Stimulated activated naive B cell treated with anti-CD40 and anti-IgM and Interleukin-4, amounts not matched to agents 10 μg/mL and 1 μg/mL and 100 μg/mL, for 72 hours (primary cell): Measurements from ENCODE around the gene ALDOC.

ENCODE experiments used
- ATAC-seq, 2 donors: fragments of 150-1000 bp; cut with Tn5 transposase; replicated peaks; 2 replicates each; pipeline ENCODE4 v1.10.0; 2021; ENCODE audit warnings: moderate library complexity in 1 of 2
- DNase-seq: peaks from one replicate; pipeline ENCODE4 v3.0.0; 2021
- H3K27ac Mint-ChIP-seq: one replicate; pipeline ENCODE4 v1.8.0; 2022; ENCODE audit warnings: mild to moderate bottlenecking, mixed read lengths
- H3K27me3 Mint-ChIP-seq, 2 donors: one replicate each; pipeline ENCODE4 v1.8.0; 2022; ENCODE audit warnings: mixed read lengths in 2 of 2
- H3K36me3 Mint-ChIP-seq, 2 donors: one replicate each; pipeline ENCODE4 v1.8.0; 2022; ENCODE audit warnings: mixed read lengths in 2 of 2, mild to moderate bottlenecking in 1 of 2
- H3K4me1 Mint-ChIP-seq, 2 donors: one replicate each; pipeline ENCODE4 v1.8.0; 2022; ENCODE audit warnings: mixed read lengths in 2 of 2, mild to moderate bottlenecking in 1 of 2
- H3K4me3 Mint-ChIP-seq, 2 donors: one replicate each; pipeline ENCODE4 v1.8.0; 2022; ENCODE audit warnings: mild to moderate bottlenecking in 2 of 2, mixed read lengths in 2 of 2, moderate library complexity in 1 of 2
- H3K9me3 Mint-ChIP-seq, 2 donors: one replicate each; pipeline ENCODE4 v1.8.0; 2022; ENCODE audit warnings: mixed read lengths in 2 of 2, mild to moderate bottlenecking in 1 of 2

Gene ALDOC

GRCh38 chr17:28541439-28541838 is 35.3 kb downstream of the ALDOC start:
- no peaks in the 10 kb centered on the region for H3K27me3 Mint-ChIP-seq
- no peak for DNase-seq

GRCh38 chr17:28540231-28540630 is 36.5 kb downstream of the ALDOC start:
- H3K4me3 Mint-ChIP-seq, result no peak overlapping the region
- no peak overlapping the region for H3K27ac Mint-ChIP-seq
- H3K27me3 Mint-ChIP-seq, result no peaks in the 10 kb centered on the region
- H3K36me3 Mint-ChIP-seq, result no peaks in the 10 kb centered on the region
- DNase-seq (no peak), ATAC-seq (no peak)
- H3K4me1 Mint-ChIP-seq, result peaks cover 0 to 6% of the 10 kb centered on the region in 2 donors
- H3K9me3 Mint-ChIP-seq, result no peaks in the 10 kb centered on the region

More at GRCh38 chr17:28541439-28541838, 35.3 kb downstream of the ALDOC start:
- H3K4me3 Mint-ChIP-seq, result no peak overlapping the region
- peak overlapping the region; percentile 62 for H3K27ac Mint-ChIP-seq
- H3K4me1 Mint-ChIP-seq, result peaks cover 6 to 8% of the 10 kb centered on the region in 2 donors
- H3K36me3 Mint-ChIP-seq, result peaks cover 4 to 8% of the 10 kb centered on the region in 2 donors
- no peak for ATAC-seq
- no peaks in the 10 kb centered on the region for H3K9me3 Mint-ChIP-seq

DNA sequence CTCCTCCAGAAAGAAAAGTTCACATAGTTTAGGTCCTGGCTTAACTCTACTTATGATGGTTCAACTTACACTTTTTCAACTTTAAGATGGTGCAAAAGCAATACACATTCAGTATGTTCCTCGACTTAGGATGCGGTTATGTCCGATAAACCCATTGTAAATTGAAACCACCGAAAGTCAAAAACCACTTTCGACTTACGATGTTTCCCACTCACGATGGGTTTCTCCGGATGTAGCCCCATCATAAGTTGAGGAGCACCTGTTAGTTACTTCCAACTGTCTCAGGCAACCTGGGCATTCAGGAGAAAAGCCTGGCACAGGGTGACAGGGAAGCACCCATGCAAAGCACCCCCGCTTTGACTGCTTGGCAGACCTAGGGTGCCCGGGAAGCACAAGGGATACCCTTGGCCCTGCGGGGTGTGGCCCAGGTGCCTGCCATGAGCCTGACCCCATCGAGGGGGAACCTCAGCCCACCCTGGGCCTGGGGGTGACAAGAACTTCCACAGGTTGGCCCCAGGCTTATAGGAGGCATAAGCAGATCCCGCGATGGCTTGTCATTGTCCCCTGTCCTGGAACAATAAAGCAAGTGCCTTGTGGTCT is 38.3 kb downstream of the ALDOC start:
- H3K4me1 Mint-ChIP-seq, result no peaks in the 10 kb centered on the region

DNA sequence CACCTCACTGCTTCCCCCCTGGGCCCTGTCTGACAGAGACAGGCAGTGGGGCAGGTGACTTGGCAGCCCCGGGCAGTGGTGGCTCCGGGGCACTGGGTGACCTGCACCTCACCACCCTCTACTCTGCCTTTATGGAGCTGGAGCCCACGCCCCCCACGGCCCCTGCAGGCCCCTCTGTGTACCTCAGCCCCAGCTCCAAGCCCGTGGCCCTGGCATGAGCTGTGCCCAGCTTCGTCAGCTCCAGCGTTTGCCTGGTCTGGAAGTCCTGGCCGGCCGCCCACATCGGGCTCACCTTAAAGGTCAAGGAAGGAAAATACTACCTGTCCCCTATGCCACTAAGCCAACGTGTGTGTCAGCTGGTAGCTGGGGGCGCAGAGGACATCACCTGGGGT is 39.5 kb downstream of the ALDOC start:
- no peak for ATAC-seq
- Mint-ChIP-seq H3K4me3 (no peak overlapping the region), H3K36me3 (no peaks in the 10 kb centered on the region), H3K9me3 (no peaks in the 10 kb centered on the region), H3K4me1 (no peaks in the 10 kb centered on the region), H3K27ac (peak overlapping the region; percentile 5), H3K27me3 (no peaks in the 10 kb centered on the region)
- DNase-seq, result no peak

More for the DNA sequence above, 38.3 kb downstream of the ALDOC start:
- H3K27ac Mint-ChIP-seq, result no peak overlapping the region
- ATAC-seq (no peak), DNase-seq (no peak)
- no peaks in the 10 kb centered on the region for H3K27me3 Mint-ChIP-seq
- H3K36me3 Mint-ChIP-seq, result no peaks in the 10 kb centered on the region
- H3K9me3 Mint-ChIP-seq, result no peaks in the 10 kb centered on the region
- no peak overlapping the region for H3K4me3 Mint-ChIP-seq

- Mint-ChIP-seq H3K9me3 (no peaks in the 10 kb centered on the region), H3K36me3 (no peaks in the 10 kb centered on the region), H3K27ac (no peak overlapping the region), H3K4me1 (no peaks in the 10 kb centered on the region), H3K27me3 (peaks cover 0 to under 1% of the 10 kb centered on the region in 2 donors), H3K4me3 (no peak overlapping the region)
- ATAC-seq (no peak), DNase-seq (no peak)
Observed at GRCh38 chr17:28536532-28537218, 40.0 kb downstream of the ALDOC start.

GRCh38 chr17:28534740-28535375 is 41.8 kb downstream of the ALDOC start:
- no peak overlapping the region for H3K27ac Mint-ChIP-seq

GRCh38 chr17:28533091-28533807 is 43.4 kb downstream of the ALDOC start:
- DNase-seq (no peak), ATAC-seq (no peak)
- Mint-ChIP-seq H3K4me1 (no peaks in the 10 kb centered on the region), H3K4me3 (no peak overlapping the region), H3K9me3 (no peaks in the 10 kb centered on the region), H3K36me3 (no peaks in the 10 kb centered on the region), H3K27ac (no peak overlapping the region), H3K27me3 (peaks cover 4 to 11% of the 10 kb centered on the region in 2 donors)

More at GRCh38 chr17:28534740-28535375, 41.8 kb downstream of the ALDOC start:
- H3K9me3 Mint-ChIP-seq, result no peaks in the 10 kb centered on the region
- H3K4me3 Mint-ChIP-seq, result no peak overlapping the region
- no peaks in the 10 kb centered on the region for H3K36me3 Mint-ChIP-seq
- no peaks in the 10 kb centered on the region for H3K4me1 Mint-ChIP-seq
- no peak for ATAC-seq
- H3K27me3 Mint-ChIP-seq, result peaks cover 4 to 11% of the 10 kb centered on the region in 2 donors
- DNase-seq, result no peak

- no peaks in the 10 kb centered on the region for H3K4me1 Mint-ChIP-seq
- DNase-seq (no peak), ATAC-seq (no peak)
- no peak overlapping the region for H3K27ac Mint-ChIP-seq
- H3K4me3 Mint-ChIP-seq, result no peak overlapping the region
- H3K36me3 Mint-ChIP-seq, result no peaks in the 10 kb centered on the region
- peaks cover 4 to 11% of the 10 kb centered on the region in 2 donors for H3K27me3 Mint-ChIP-seq
- H3K9me3 Mint-ChIP-seq, result no peaks in the 10 kb centered on the region
Observed at GRCh38 chr17:28532050-28532960, 44.4 kb downstream of the ALDOC start.

GRCh38 chr17:28530926-28531325 is 45.8 kb downstream of the ALDOC start:
- no peak overlapping the region for H3K27ac Mint-ChIP-seq
- ATAC-seq (no peak), DNase-seq (no peak)
- no peaks in the 10 kb centered on the region for H3K4me1 Mint-ChIP-seq
- no peaks in the 10 kb centered on the region for H3K36me3 Mint-ChIP-seq
- H3K9me3 Mint-ChIP-seq, result no peaks in the 10 kb centered on the region
- no peak overlapping the region for H3K4me3 Mint-ChIP-seq
- H3K27me3 Mint-ChIP-seq, result peaks cover 4 to 11% of the 10 kb centered on the region in 2 donors

DNA sequence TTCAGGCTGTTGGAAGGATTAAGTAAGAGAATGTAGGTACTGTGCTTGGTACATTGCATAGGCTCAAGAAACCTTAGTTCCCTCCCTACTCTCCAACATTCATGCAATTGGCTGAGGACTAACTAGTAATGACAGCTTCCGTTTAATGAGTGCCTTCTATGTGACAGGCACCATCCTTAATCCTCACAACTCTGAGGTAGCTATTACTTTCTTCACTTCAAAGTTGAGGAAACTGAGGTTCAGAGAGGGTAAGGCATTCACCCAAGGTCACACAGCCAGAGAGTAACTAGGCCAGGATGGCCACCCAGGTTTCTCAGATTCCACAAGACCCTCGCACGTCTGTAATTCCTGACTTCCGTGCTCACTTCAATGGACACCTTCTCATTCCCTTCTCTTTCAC is 46.4 kb downstream of the ALDOC start:
- Mint-ChIP-seq H3K4me3 (no peak overlapping the region), H3K27ac (no peak overlapping the region), H3K9me3 (no peaks in the 10 kb centered on the region), H3K4me1 (no peaks in the 10 kb centered on the region), H3K27me3 (peaks cover 4 to 11% of the 10 kb centered on the region in 2 donors), H3K36me3 (no peaks in the 10 kb centered on the region)
- no peak for ATAC-seq
- no peak for DNase-seq

DNA sequence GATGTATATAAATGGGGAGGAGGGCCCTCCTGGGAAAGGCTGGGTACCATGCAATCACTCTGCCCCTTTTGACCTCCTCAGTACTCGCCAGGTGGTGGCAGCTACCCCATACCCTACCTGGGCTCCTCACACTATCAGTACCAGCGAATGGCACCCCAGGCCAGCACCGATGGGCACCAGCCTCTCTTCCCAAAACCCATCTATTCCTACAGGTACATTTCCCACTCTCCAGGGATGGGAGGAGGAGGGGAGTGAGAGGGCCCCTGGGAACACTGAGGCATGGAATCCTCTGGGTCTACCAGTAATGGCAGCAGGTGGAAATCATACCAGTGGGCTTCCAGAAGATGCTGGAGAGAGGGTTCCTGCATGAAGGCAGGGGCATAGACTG is 47.7 kb downstream of the ALDOC start:
- no peak for DNase-seq
- H3K4me1 Mint-ChIP-seq, result no peaks in the 10 kb centered on the region
- H3K4me3 Mint-ChIP-seq, result no peak overlapping the region
- no peaks in the 10 kb centered on the region for H3K36me3 Mint-ChIP-seq
- peaks cover 4 to 11% of the 10 kb centered on the region in 2 donors for H3K27me3 Mint-ChIP-seq
- no peaks in the 10 kb centered on the region for H3K9me3 Mint-ChIP-seq
- H3K27ac Mint-ChIP-seq, result no peak overlapping the region
- no peak for ATAC-seq

DNA sequence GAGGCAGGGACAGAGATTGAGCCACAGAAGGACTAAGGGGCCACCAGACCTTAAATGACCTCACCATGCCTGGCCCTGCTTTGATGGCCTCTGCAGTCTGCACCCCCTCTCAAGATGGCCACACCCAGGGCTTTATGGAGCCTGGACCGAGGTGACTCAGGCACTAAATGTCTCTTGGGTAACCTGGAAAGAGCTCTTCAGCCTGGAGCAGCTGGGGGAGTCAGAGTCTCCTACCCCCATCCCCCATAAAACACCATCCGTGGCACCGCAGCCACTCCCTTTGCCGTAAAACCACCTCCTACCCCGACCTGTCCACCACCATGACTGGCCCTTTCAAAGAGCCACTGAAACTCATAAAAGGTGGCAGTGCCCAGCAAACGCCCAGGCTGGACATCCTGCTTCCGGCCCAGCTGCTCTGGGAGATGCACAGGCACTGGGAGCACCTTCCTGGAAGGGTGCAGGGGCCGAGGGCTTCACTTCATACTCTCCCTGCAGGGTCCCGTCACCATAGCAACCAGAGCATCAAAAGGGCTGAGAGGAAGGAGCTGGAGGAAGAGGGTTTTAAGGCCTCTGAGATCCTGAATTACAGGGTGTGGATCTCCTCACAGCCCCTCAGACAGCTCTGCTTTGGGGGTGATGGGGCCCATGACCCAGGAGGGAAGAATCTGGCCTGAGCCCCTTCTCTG is 48.2 kb downstream of the ALDOC start:
- Mint-ChIP-seq H3K27me3 (peaks cover 4 to 11% of the 10 kb centered on the region in 2 donors), H3K4me1 (no peaks in the 10 kb centered on the region), H3K9me3 (no peaks in the 10 kb centered on the region), H3K36me3 (no peaks in the 10 kb centered on the region), H3K27ac (no peak overlapping the region), H3K4me3 (no peak overlapping the region)
- no peak for DNase-seq
- ATAC-seq, result no peak

GRCh38 chr17:28527859-28528258 is 48.8 kb downstream of the ALDOC start:
- Mint-ChIP-seq H3K9me3 (no peaks in the 10 kb centered on the region), H3K36me3 (no peaks in the 10 kb centered on the region), H3K4me1 (no peaks in the 10 kb centered on the region), H3K27ac (no peak overlapping the region), H3K4me3 (no peak overlapping the region), H3K27me3 (peaks cover 4 to 11% of the 10 kb centered on the region in 2 donors)
- ATAC-seq (no peak), DNase-seq (no peak)
